Stimulated activated CD8-positive, alpha-beta memory T cell treated with anti-CD3 and anti-CD28 coated beads, Interleukin-15, amount 100 ng/mL, for 4 hours (primary cell): ENCODE measurements around the gene CFLAR.
"Not testable (repeated sequence)": the region's sequence is repeated elsewhere in the genome, so short reads cannot be mapped to it uniquely, and the experiment has no call there.

ENCODE experiments used
- DNase-seq, 2 donors: peaks; one replicate each; pipeline ENCODE4 v3.0.0-alpha.2; 2020; ENCODE audit warnings: low read depth in 2 of 2

The CFLAR gene

DNA sequence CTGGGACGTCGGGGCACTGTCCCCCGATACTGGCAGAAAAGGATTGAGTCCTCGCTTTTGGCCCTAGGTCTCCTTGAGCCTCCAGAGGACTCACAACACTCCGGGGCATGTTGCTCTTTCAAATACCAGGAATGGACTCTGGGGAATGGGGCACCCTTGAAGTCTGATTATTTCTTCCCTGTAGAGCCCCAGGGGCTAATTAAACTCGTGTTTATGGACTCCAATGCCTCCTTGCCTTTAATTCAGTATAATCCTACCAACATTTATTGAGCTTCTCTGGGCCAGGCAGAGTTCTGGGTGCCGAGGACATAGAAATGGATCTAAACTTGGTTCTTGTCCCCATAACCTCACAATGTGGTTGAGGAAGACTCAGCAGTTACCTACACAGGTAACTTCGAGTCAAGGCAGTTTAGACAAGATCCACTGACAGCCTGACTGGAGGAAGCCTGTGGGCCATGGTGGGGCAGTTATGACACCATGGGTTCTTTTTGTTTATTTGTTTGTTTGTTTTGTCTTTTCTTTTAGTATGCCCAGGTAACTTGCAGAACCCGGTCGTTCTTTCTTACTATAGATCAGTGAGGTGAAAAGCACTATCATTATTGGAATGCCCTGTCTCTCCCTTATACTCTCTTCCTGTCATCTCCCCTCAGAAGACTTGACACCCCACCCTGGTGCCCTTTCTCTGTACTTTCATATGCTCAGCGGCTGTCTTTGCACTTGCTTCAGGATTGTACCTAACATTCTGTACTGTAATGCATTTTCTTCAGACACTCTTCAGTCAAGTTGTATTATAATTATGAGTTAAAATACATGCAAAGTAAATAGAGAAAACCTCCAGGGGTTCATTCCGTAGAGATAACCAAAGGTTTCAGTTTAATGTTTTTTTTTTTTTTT, 3.2 kb downstream of the CFLAR start:
- no peak for DNase-seq

DNA sequence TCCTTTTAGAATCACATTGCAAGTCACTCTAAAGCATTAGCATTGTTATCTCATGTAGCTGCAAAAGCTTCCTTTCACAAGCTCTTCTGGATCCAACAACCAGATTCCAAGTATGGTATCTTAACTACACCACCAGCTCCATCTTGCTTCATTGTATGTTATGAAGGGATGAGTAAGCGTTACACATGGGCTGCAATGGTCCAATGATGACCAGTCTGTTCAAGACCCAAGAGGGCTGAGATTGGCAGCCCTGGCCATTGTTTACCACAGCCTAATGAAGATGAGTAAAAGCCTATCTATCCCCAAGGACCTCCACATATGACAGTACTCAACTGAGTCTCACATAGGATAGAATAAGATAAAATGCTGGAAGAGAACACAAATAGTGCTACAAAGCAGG, 6.3 kb downstream of the CFLAR start:
- no peak for DNase-seq

DNA sequence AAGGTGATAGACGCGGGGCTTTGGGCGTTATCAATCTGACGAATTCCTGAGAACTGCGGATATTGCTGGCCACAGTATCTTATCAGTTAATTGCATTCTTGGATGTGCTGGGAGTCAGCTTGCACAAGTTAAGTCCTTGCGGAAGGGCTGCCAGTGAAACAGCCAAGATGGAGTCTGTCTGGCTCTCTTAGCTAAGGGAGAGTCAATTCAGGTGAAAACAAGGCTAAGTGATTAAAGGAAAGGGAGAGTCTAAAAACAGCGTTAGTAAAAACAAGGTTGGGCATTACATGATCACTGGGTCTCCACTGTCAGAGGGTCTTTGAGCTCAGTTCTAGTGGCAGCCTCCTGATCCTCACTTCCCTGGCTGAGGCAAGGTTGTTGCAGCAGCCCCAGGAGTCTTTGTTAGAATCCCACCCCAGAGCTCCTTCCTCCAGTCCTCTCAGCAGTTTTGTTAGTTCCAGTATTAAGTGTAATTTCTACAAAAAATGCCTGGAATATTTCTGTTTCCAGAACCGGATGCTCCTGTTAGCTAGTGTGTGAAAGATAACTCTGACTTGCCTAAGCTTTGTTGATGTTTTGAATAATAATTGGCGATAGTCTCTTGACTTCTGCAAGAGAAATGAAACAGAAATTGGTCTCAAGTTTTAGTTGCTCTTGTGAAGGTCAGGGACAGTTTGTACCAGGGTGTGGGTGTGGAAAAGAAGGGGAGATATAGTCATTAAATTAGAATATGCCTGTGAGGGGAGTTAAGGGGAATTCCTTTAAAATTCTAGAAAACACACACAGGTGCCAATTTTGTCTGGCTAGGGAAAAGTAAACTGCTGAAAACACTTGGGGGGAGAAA, 10.6 kb downstream of the CFLAR start:
- DNase-seq = no peak

DNA sequence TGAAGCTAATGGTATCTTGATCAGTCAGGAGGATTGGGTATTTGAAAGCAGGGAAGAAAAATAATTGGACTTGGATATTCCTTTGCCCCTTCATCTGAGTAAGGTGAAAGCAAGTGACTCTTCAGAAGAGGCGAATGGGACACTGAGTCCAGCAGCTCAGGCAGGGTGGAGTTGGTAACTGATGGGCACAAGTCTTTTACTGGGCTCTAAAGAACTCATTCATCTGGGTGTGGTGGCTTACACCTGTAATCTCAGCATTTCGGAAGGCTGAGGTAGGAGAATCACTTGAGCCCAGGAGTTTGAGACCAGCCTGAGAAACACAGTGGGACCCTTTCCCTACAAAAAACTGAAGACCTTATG, 11.2 kb downstream of the CFLAR start:
- no peak for DNase-seq

DNA sequence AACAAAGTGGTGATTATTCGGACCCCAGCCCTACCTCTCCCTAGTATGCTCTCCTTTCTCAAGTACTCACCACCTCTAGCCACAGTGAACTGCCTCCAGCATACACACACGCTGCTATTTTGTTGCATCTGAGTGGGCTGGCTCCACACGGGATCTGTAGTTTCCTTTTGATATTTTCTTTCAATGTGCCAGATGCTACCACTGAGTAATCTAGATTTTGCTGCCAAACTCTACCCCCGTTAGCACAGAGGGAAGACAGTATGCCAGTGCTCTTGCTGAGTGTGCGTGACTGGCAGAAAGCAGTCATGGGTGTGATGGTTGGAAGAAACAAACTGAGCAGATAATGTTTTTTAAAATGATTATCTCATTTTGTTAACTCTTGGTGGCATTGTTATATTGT, 11.6 kb downstream of the CFLAR start:
- no peak for DNase-seq

DNA sequence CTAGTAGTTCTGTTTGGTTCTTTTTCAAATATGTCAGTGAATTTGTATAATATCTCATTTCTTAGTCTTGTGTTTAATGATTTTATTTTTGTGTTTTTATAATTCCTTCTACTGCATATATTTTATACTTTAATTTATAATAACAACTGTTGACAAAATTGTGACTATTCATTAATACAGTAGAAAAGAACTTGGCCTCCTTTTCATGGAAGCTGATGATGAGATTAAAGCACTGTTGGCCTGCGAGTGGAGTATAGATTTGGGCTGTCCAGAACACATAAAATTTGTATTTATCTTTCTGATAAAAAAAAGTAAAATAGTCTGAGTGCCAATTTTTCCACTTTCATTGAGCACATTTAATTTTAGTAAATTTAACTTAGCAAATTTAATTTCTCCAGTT, 12.1 kb downstream of the CFLAR start:
- DNase-seq = no peak

DNA sequence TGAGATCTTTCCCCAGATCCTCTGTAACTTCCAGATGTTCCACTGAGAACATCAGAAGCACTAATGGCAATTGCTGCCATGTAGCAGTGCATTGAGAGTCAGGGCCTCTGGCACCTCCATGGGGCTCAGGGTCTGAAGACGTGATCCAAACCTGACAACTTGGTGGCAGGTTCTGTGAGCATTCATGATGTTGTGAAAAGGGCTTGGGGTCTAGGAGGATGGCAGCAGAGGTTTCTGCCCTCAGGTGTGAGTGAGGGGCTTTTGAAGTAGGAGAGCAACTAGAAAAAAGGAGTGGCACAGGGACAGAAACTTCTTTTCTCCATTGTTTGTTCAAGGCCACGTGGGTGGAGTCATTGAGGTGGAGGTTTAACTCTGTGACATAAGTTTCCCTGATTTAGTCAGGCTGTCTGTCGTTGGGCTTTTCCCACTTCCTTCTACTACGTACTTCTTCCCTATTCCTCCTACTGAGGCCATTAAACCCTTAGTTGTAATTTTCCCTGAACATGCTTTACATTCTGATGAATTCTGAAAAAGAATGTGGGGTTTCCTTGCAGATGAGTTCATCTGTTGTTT, 13.1 kb downstream of the CFLAR start:
- DNase-seq = no peak

DNA sequence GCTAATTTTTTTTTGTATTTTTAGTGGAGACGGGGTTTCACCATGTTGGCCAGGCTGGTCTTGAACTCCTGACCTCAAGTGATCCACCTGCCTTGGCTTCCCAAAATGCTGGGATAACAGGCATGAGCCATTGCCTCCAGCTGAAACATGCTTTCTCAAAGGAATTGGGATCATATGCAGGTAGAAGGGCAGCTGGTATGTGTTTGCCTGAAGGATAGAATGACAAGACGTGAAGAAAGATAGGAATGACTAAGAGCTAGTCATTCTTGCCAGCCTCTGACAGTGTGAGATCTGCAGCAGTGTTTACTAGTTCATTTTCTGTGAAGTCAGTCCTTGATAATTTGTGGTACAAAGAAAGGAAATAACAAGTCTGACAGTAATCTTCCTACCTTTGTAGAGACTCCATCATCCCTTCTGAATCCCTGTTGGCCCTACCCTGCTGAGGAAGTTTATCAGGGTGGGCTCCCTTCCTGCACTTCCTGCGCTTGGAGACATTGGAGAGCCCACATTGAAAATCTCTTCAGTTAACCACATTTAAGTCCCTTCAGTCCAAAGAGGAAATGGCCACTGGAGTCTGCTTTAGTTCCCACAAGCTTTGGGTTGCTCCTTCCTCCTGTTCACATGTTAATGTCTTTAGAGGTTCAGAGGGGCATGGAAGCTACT, 14.7 kb downstream of the CFLAR start:
- DNase-seq = no peak

DNA sequence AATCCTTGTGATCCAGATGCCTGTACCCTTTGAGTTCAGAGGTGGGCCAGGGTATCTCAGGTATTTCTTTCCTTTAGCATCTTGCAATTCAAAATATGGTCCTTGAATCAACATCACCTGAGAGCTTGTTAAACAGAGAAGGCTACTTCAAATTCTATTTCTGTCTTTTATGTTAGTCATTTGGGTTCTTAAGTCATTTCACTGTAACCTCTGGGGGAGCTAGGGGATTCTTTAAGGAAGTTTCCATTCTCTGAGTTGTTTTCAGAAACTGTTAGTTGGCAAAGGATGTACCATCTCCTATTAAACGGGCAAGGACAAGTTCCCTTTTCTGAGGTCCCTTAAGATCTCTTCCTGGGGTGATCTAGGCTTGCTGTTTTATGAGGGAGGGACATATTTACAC, 16.6 kb downstream of the CFLAR start:
- no peak for DNase-seq

DNA sequence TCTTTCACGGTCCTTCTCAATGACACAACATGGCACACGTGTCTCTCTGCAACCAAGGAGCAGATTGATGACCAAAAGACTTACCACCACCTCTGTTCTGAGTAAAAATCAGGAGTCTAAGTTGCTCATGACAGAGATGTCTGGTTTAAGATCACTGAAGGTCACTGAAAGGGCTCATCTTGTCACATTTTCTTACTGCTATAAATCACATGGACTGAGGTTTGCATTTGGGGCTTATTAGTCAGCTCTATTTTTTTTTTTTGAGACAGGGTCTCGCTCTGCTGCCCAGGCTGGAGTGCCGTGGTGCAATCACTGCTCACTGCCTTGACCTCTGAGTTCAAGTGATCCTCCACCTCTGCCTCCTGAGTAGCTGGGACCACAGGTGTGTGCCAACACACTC, 19.4 kb downstream of the CFLAR start:
- DNase-seq = no peak

DNA sequence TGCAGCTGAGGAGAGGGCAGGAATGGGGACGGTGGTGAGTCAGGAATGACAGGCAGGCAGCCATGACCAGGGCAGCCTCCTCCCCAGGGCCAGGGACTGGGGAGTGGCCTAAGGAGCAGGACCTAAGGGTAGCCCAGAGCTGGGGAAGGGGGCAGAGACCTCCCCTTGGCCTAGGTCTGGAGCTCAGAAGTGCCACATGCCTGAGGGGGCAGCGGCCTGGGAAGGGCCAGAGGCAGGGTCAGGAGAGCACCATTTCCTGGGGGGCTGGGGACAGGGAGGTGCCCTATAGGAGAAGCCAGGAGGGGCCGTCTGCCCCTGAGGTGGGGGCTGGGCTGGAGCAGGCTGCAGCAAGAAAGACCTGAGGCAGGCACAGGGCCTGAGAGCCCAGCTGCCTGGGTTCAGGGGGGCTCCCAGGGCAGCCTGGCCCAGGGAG, 20.9 kb downstream of the CFLAR start:
- no peak for DNase-seq

DNA sequence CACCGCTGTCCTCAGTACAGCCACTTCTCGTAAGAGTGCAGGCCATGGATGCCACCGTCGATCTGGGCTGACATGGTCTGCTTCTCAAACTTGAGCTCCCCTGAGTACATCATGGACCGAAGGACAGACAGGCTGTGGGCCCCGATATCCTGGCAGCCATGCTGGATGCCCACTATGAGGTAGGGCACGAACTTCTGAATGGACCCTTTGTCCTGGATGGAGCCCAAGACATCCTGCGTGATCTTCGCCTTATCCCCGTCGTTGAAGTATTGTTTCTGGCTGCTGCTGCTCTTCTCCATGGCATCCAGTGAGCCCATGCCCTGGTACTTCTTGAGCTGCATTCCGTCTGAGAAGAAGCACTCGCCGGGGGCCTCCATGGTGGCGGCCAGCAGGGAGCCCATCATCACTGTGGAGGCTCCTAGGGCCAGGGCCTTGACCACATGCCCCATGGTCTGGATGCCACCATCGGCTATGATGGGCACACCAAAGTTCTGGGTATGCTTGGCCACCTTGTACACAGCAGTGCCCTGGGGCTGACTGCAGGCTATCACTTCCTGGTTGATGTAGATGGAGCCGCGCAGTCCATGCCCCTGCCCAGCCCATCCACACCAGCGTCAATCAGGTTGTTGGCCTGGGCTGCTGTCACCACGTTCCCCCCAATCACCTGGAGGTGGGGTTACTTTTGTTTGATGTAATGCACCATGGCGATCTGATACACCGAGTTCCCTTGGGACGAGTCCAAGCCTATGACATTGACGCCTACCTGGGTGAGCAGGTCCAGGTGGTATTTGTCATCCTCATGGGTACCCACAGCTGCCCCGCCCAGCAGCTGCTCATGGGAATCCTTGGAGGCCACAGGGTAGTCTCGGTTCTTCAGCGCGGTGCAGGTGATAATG, 21.8 kb downstream of the CFLAR start:
- DNase-seq = no peak

DNA sequence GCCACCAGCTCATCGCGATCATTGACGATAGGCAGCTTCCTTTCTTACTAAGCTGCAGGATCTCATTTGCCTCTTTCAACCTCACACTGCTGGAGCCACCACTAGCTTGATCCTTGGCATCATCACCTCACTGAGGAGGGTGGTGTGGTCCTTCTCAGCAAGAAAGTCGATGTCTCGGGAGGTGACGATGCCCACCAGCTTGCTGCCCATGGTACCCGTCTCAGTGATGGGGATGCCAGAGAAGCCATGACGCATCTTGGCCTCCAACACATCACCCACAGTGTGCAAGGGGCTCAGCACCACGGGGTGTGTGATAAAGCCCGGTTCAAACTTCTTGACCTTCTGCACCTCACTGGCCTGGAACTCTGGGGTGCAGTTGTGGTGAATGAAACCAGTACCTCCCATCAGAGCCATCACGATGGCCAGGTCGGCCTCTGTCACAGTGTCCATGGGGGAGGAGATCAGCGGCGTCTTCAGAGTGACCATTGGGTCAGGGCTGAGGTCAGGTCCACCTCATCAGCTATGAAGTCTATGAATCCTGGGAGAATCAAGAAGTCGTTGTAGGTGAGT, 22.5 kb downstream of the CFLAR start:
- no peak for DNase-seq

DNA sequence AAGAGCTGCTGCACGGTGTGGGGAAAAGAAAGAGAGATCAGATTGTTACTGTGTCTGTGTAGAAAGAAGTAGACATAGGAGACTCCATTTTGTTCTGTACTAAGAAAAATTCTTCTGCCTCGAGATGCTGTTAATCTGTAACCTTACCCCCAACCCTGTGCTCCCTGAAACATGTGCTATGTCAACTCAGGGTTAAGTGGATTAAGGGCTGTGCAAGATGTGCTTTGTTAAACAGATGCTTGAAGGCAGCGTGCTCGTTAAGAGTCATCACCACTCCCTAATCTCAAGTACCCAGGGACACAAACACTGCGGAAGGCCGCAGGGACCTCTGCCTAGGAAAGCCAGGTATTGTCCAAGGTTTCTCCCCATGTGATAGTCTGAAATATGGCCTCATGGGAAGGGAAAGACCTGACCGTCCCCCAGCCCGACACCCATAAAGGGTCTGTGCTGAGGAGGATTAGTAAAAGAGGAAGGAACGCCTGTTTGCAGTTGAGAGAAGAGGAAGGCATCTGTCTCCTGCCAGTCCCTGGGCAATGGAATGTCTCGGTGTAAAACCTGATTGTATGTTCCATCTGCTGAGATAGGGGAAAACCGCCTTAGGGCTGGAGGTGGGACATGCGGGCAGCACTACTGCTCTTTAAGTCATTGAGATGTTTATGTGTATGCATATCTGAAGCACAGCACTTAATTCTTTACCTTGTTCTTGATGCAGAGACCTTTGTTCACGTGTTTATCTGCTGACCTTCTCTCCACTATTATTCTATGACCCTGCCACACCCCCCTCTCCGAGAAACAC, 23.2 kb downstream of the CFLAR start:
- DNase-seq = not testable (repeated sequence)

DNA sequence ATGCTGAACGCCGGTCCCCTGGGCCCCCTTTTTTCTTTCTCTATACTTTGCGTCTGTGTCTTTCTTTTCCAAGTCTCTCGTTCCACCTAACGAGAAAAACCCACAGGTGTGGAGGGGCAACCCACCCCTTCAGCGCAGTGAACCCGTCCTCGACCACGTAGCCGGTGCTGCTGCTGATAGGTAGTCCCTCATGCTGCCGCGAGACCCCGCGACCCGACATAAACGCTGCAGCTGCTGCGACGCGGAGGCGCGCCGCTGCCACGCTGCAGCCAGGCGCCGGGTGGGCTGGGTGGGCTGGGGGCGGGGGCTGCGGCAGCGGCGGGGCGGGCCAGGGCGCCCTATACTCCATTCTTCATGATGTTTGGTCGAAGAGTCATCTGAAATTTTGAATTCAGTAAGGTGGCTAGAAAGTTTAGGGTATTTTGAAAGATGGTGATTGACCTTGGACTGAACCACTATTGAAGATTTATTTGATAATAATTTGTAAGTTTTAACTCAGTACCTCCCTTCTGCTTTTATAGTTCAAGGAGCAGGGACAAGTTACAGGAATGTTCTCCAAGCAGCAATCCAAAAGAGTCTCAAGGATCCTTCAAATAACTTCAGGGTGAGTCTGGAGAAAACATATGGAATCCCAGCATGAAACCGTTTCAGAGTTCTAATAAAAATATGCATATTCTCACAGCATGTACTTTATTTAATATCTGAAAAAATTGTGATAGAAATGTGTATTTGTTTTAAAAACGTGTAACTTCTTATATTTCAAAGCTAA, 24.1 kb downstream of the CFLAR start:
- DNase-seq = no peak

DNA sequence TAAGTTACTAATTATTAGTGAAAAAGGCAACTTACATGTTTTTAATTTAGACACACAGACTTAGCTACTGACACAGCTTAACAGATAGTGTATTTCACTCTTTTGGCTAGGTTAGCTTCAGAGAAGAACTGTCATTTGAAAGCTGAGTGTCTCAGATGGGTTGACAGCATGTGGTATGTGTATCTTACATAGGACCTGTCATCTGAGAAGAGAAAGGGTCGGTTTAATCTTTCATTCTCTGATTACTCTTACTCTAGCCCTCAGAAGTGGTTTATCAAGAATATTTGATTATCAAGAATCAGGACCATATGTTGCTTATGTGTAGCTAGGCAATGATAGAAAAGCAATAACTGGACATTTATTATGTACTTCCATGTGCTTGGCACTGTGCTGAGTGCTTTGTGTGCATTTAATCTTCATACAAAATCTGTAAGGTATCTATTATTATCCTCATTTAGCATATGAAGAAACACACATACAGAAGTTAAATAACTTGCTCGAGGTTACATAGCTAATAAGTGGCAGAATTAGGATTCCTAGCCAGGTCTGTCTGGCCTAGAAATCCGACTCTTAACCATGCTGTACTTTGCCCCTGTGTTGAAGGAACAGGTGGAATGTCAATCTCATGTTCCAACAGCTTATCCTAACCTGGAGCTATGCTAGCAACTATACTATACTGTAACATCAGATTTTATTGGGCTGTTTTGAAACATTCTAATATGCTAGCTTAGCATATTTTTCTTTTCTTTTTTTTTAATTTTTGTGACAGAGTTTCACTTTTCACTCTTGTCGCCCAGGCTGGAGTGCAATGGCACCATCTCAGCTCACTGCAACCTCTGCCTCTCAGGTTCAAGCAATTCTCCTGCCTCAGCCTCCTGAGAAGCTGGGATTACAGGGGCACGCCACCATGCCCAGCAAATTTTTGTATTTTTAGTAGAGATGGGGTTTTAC, 28.4 kb downstream of the CFLAR start:
- DNase-seq = no peak

DNA sequence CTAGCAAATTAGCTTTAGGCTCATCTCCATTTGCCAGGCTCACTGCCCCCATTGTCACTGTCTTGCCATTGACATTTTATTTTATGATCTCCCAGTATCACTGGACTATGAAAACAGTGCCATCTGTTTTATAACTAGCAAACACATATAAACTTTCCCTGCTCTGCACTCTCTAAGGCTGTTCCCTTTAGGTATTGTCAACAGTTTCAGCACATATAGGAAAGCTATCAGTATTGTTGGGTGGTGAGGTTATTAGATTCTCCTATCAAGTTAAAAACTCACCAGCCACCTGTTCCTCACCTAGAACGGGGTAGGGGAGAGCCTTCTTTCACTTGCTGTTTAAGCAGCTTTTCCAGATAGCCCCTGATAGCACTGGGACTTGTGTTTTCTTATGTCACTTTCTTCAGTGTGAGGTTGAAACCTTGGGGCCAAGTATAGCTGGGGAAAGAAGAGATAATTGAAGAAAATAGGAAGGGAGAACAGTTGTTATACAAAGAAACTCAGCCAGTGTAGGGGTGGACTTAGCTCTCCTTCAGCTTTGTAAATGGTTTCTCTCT, 32.5 kb downstream of the CFLAR start:
- DNase-seq = no peak
